Right kidney (tissue), 1 donor: ENCODE data around the gene HMCES.
"Not testable (repeated sequence)": the region's sequence is repeated elsewhere in the genome, so short reads cannot be mapped to it uniquely, and the experiment has no call there.

Experiments used
- DNase-seq: peaks from one replicate; pipeline ENCODE4 v3.0.0-alpha.2; 2016

Gene HMCES

DNA sequence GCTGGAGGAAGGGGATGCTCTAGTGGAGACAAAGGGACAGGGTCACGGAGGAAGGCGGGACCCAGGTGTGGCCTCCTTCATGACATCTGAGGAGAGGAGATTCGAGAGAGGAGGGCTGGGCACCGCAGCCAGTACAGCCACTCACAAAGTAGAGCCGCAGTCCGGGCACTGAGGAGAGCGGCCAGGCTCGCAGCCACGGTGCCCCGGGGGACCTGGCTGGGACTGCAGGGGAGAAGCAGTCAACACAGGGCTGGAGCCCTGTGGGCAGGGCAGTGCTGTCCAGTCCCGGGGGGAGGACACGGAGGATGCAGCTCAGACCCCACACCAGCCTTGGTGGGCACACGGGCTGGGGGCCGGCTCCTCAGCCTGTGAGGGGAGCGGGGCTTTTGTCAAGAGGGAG lies 40.3 kb downstream of the HMCES start:
- no peak for DNase-seq

DNA sequence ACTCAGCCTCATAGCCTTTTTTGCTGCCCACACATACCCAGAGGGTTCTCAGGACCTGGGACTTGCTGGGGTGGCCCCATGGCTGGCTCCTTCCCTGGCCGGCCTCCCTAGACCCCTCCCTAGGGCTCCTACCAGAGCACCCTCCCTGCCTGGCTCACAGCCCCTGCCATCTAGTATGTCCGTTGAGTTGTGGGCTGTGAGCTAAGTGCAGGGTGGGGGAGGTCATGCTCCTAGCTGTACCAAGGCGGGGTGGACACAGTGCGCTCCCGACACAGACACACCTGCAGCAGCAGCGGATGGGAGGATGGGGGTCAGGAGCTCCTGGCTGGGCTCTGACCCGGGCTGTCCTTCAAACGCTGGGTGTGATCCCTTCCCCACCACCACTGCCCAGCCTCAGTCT lies 41.6 kb downstream of the HMCES start:
- no peak for DNase-seq

DNA sequence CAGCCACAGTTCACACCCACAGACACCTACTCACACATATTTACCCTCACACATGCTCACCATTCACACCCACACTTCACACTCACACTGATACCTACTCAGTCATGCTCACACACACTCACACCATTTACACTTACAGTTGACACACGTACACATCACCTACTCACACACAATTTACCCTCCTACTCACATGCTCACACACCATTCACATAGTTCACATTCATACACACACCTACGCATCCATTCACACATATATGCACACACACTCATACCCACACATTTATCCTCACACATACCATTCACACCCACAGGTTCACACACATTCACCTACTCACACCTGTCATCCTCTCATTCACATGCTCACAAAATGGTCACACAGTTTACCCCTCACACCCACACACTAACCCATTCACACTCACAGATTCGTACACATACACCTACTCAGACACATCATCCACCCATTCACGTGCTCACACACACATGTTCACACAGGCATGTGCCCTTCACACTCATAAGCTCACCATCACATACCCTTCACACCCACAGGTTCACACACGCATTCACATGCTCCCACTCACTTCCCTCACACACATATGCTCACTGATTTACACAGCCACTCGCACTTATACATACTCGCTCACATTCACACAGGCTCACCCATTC lies 42.3 kb downstream of the HMCES start:
- DNase-seq: no peak

DNA sequence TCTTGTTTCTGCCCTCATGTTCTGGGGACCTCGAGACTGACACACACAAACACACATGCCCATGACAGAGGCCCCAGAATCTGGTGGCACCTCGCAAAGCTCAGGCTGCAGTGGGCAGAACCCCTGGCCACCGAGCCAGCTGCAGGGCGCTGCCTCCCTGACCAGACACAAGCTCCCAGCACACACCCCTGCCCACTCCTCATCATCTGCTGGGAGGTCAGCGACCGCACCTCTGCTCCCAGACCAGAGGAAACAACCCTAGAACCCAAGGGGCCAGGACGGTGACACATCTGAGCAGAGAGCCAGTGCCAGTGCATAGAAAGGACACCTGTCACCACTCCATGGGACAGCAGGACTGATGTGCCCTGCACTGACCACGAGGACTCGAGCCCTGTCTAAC lies 43.2 kb downstream of the HMCES start:
- DNase-seq: no peak

DNA sequence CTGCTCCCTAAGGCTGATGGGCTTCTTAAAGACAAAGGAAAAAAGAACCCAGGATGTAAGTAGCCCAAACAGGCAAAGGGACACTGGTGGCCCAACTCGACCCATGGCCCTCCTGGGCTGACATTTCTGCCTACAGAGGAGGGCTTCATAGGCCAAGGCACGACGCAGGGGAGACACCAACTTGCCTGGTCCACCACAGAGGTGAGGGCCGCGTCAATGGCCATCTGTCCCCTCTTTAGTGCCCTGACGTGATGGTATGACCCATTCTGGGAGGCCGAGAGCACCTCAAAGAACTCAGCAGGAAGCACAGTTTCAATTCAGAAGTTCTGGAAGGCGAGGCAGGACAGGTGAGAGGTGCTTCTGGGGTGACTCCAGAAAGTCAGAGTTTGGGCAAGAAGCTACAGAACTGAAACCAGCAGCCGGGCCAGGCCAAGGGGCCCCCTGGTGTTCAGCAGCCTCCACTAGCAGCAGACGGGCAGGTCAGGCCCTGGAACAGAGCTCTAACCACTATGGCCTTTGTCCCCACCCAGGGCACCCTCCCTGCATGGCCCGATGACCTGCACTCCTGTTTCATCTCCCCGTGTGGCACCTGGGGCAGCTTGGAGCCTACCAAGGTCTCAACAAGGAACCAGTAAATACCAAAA lies 45.1 kb downstream of the HMCES start:
- no peak for DNase-seq

DNA sequence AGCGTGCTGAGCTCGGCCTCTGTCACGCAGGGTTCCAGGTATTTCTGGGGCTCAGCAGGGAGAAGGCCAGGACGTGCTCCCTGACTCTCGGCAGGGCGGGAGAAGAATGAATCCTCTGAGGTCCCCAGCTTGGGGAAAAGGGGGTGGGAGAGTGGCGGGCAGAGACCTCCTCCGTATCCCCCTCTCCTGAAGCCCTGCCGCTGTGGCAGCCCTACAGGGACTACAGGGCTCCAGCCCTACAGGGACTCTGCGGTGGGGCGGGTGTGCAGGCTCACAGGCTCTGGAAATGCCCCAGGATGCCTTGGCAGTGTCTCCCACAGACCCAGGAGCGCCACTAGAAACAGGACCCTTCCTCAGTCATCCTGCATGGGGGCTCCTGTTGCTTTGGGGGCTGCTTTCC lies 46.2 kb downstream of the HMCES start:
- no peak for DNase-seq

DNA sequence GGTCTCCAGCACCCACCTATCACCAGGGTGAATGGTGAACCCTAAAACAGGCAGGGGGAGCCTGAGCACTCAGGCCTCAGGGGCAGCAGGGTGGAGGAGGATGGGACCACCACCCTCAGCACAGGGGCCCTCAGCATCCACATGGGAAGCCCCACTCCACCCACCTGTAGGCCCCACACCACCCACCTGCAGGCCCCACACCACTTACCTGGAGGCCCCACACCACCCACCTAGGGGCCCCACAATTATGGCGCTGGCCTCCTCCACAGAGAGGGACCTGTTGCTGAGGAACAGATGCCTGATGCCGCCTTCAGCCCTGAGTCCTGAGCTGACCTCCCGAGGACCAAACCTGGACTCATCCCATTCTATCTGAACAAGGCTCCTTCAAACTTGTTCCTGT lies 46.7 kb downstream of the HMCES start:
- no peak for DNase-seq

DNA sequence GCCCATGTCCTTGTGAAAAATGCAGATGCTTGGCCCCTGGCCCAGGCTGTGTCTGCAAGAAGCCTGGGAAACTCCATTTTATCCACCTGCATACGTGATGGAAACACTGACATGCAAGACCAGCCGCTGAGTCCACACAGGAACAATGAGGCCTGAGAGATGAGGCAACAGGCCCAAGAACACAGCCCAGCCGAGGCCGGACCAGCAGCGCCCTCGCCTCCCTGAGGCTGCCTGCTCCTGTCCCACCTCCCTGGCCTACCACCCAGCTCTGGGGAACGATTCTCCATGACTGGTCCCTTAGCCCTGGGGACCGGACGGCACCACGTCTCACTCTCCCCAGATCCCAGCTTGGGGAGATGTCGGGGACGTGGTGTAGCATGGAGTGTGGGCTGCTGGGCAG lies 47.5 kb downstream of the HMCES start:
- DNase-seq: no peak

DNA sequence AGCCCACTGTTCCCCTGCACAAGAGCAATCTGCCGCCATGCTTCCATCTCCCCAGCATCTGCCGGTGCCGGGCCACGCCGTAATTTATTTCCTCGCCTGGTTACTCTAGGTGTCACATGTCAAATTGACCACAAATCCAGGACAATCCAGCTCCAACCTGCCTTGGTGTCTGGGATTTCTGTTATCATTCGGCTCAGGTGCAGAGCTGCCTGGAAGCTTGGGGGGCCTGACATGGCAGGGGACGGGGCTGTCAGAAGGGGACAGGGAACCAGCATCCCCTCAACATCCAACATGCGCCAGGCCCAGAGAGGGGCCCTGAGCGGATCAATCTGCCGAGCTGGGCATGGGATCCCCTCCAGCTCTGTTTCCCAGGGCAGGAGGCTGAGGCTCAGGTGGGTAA lies 47.9 kb downstream of the HMCES start:
- DNase-seq: no peak

DNA sequence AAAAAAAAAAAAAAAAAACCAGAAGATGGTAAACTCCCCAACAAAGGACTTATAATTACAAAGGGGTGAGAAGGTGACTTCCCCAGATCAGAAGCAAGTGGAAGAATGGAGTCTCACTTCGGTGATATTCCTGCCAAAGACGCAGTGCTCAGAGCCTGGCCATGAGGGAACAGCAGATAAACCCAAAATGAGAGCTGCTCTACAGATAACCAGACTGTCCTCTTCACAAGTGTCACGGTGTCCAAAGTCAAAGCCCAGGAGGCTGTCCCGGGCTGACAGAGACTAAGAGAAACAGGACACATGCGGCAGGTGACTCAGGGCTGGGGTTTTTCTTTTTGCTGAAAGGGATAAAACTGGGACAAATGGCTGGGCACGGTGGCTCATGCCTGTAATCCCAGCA lies 48.8 kb downstream of the HMCES start:
- no peak for DNase-seq

DNA sequence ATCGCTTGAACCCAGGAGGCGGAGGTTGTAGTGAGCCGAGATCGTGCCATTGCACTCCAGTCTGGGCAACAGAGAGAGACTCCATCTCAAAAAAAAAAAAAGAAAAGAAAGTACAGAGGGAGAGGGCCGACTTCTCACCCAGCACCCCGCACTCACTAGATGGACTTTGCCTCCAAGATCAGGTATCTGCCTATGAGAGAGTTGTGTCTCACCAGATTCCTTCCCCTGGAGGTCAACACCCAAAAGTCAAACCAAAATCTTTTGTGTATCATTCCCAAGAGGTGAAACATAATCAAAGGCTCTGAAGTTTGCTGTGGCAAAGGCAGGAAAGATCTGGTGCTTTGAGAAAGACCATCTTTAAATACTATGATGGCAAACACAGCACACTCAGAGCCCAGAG lies 51.2 kb downstream of the HMCES start:
- DNase-seq: no peak

DNA sequence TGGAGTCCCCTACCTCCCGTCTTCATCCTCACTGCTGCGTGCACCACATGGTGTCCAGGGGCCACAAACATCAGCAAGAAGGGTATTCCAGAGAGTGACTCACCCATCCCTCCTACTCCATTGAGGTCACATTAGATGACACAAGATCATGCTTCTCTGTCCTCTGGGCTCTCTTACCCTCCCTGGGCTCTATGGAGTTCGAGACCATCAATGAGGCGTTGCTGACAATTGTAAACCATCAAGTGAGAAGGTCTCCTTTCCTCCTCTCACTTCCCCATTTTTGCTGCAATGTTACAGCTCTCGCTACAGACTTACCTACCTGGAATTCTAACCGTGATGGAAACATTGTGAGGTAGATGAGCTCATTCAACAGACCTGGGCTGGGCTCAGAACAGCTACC lies 51.7 kb downstream of the HMCES start:
- DNase-seq: no peak

DNA sequence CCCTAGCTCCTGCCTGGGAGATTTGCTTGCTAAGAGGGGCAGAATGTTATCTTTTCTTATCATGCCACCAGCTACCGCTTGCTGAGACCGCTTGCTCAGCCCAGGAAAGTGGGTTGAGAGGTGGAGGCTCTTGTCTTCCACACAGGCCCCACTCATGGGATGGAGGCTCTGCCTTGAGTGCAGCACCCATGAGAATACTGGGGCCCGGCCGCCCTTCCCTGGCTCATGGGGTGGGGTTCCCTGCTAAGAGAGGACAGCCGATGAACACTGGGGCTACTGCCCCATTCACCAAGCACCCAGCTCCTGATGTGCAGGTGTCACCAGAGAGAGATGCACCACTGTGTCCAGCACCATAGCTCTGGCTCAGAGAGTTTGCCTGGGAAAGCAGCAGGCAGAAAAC lies 55.2 kb downstream of the HMCES start:
- no peak for DNase-seq

DNA sequence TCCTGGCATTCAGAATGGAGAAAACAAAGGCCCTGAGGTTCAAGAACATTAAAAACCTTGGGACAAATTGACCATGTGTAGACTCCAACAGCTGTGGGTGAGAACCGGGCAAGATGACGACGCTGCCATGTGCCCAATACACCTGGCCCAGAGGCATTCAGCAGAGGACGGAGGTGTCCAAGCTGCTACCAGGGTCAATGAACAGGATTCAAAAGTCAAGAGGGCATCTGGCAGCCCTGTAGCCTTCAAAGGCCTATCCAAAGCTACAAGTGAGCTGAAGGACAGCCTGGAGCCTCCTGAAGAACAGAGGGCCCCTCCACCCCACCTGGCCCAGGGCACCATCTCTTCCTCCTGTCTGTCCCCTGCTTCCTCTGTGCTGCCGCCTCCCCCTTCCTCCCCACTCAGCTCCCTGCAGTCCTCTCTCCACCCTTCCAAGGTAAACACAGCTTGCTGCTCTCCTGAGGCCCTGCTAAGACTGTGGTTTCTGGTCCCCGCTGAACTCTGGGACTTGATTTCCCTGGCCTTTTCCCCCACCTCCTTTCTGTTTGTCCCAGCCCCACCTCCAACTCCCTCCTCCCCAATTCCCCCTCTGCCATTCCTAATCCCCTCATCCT lies 57.5 kb downstream of the HMCES start:
- DNase-seq: no peak

DNA sequence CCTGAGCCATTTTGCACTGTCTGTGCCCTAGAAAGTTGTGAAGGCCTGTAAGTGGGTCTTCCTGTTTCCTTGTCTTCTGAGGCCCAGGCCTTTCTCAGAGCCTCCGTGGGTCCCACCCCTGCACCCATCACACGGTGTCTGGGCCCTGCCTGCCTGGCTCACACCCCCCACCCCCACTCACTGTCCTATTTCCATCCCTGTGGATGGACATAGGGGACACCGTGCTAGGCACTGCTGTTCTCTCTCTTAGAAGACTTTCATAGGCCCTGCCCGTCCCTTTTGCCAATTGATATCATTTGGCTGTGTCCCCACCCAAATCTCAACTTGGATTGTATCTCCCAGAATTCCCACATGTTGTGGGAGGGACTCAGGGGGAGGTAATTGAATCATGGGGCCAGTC lies 59.0 kb downstream of the HMCES start:
- not testable (repeated sequence) for DNase-seq

DNA sequence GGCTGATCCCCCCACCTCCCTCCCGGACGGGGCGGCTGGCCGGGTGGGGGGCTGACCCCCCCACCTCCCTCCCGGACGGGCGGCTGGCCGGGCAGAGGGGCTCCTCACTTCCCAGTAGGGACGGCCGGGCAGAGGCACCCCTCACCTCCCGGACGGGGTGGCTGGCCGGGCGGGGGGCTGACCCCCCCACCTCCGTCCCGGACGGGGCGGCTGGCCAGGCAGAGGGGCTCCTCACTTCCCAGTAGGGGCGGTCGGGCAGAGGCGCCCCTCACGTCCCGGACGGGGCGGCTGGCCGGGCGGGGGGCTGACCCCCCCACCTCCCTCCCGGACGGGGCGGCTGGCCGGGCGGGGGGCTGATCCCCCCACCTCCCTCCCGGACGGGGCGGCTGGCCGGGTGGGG lies 60.5 kb downstream of the HMCES start:
- not testable (repeated sequence) for DNase-seq

DNA sequence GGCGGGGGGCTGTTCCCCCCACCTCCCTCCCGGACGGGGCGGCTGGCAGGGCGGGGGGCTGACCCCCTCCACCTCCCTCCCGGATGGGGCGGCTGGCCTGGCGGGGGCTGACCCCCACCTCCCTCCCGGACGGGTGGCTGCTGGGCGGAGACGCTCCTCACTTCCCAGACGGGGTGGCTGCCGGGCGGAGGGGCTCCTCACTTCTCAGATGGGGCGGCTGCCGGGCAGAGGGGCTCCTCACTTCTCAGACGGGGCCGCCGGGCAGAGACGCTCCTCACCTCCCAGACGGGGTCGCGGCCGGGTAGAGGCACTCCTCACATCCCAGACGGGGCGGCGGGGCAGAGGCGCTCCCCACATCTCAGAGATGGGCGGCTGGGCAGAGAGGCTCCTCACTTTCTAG lies 61.2 kb downstream of the HMCES start:
- DNase-seq: not testable (repeated sequence)

DNA sequence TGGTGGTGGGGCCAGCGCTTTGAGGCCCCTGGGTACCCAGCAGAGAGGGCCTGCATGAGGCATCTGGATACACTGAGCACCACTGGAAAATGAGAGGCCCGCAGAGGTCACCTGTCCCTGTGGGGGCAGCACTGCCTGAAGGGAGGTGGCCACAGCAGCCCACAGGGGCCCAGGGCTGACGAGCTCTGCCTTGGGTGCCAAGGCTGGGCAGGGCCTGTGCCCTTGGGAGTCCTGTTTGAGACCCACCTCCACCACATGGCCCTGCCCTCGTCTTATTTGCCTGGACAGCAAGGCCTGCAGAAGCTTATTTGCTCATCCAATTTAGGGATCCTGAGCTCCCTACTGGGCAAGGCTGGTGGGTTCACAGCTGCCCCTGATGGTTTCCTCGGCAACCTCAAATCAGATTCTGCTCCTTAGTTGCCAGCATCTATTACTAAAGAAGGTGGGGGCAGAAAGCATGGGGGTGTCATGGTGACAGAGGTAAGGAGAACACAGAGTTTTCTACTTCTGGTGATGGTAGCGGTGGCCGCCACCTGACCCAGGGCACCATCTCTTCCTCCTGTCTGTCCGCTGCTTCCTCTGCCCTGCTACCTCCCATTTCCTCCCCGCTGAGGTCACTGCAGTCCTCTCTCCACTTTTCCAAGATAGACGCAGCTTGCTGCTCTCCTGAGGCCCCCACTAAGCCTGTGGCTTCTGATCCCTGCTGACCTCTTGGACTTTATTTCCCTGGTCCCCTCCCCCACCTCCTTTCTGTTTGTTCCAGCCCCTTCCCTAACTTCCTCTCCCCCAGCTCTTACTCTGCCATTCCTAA lies 62.9 kb downstream of the HMCES start:
- DNase-seq: no peak

DNA sequence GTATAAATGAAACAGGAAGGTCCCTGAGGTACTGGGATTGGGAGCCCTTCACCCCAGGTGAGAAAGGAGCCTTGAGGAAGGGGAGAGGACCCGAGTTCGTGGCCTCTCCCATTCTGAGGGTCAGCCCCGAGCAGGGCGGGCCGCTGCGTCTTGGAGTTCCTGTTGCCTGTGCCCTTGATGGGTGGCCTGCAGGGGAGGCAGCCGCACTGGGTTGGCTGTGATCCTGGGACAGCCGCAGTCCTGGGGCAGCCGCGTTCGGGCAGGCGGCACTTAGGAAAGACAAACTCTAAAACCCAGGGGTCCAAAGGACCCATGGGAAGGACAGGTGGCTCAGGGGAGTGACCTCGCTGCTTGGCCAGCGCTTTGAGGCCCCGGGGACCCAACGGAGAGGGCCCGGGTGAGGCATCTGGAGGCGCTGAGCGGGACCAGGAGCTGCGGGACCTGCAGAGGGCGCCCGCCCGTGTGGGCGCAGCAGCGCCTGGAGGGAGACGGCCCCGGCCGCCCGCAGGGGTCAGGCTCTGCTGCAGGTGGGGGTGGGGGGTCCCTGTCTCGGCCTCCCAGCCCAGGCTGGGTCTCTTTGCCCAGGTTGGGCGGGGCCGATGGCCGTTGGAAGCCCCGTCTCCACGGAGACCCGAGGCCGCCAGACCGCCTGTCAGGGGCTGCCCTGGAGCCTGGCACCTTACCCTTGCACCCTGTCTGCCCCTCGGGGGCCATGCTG lies 65.1 kb downstream of the HMCES start:
- DNase-seq: peak; percentile 65

DNA sequence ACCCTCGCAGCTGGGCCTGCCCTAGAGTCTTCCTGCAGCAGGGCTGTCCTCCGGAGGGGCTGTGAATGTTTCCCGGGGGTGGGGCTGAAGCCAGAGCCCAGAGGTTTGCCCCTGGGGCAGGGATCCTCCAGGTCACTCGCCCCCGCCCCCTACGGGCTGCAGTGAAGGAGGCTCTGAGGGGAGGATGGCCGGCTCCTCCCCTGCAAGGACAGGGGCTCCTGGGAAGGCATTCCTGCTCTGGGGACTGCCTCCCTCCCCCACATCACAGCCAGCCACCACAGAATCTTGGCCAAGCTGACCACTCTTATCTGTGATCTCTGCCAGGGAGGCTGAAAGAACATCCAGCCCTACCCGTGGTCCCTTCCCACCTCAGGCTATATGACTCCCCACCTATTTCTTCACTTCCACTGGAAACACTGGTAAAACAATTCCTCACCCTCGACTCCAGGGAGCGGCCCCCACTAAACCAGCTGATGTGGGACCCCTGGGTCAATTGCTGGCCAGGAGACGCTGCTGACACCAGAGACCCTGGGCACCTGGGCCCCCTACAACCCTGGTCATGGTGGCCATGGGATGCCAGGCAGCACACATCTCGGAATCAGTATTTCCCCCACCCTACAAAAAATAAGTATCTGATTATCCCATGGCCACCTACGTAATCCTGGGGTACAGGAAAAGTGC lies 66.0 kb downstream of the HMCES start:
- DNase-seq: peak; percentile 30

DNA sequence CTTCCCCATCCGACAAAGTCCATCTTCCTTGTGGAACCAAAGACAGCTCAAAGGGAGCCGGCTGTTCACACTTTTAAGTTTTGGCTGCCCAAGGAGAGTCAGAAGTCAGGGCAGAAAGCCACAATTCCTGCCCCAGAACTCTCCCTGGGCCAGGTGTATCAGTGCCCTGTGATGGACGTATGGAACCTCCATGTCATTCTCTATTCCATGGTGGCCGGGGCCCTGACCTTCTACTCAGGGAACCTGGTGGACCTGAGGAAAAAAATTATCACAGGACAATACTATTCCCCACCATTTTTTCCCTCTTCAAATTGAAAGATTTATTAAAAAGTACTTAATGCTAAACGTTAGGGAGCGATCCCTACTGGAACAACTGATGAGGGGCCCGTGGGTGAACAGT lies 66.6 kb downstream of the HMCES start:
- DNase-seq: no peak

DNA sequence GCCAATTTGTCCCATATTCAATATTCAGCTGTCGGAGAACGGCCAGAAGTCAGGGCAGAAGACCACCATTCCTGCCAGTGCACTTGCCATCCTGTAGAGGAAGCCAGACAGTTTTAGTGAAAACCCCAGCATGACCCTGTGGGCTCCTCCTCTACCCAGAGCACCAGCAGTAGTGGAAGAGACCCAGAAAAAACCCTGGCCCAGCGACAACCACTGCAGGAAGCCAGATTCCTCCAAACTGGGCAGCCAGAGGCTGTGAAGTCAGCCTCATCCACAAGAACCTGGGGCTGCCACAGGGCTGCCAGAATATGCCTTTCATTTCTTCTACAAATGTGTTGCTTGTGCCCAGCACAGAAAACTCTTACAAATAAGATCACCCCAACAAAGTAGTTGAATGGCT lies 67.3 kb downstream of the HMCES start:
- no peak for DNase-seq
